MM.1S (cell line): ENCODE results near the gene C1orf21.

Experiments
- EZH2 ChIP-seq: fragments of 300-600 bp; sonication (generic); optimal IDR thresholded peaks from 2 replicates; pipeline ENCODE3; 2017; ENCODE audit warnings: low read depth, mild to moderate bottlenecking, antibody characterized with exemption, low read length, mixed read lengths
- EZH2phosphoT487 ChIP-seq: fragments of 300-600 bp; sonication (generic); IDR thresholded peaks from 2 replicates; pipeline ENCODE4 v1.6.1; 2018; ENCODE audit warnings: antibody characterized with exemption, low read length
- TF ChIP-seq, protein P1 (sequence below): fragments of 300-600 bp; sonication (generic); IDR thresholded peaks from 2 replicates; pipeline ENCODE4 v1.5.1; 2016; ENCODE audit warnings: antibody characterized with exemption, low read length, mixed read lengths

DNA sequence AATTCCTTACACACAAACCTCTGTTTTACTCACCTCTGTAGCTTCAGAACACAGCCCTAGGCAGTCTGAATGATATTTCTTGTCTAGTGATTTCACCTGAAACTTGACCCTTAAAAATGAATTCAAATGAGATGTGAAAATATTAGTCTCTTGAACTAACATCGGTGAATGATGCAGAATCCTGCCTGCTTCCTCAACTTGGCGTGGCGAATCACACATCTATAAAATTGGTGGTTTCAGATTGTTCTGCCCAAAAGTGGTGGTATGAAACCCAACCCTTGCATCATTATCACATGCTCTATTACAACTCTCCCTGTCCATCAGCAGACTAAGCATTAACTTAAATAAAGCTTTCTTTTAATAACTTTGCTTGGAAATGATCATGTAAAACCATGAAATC is 26.9 kb upstream of the C1orf21 start:
- TF ChIP-seq, protein P1, sequence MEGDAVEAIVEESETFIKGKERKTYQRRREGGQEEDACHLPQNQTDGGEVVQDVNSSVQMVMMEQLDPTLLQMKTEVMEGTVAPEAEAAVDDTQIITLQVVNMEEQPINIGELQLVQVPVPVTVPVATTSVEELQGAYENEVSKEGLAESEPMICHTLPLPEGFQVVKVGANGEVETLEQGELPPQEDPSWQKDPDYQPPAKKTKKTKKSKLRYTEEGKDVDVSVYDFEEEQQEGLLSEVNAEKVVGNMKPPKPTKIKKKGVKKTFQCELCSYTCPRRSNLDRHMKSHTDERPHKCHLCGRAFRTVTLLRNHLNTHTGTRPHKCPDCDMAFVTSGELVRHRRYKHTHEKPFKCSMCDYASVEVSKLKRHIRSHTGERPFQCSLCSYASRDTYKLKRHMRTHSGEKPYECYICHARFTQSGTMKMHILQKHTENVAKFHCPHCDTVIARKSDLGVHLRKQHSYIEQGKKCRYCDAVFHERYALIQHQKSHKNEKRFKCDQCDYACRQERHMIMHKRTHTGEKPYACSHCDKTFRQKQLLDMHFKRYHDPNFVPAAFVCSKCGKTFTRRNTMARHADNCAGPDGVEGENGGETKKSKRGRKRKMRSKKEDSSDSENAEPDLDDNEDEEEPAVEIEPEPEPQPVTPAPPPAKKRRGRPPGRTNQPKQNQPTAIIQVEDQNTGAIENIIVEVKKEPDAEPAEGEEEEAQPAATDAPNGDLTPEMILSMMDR: no peak
- TF ChIP-seq EZH2 (no peak), EZH2phosphoT487 (no peak)
